SK-N-SH (cell line): ENCODE results near the gene ZCCHC2. TPM values are rescaled to one million over a fixed set of nuclear protein-coding genes. Genes with fewer than 3 reads are reported as not detected.

Source experiments
- CTCF ChIA-PET: fragments of 300-600, 350-600 bp; formaldehyde crosslinking; extraction: SDS; loops from one replicate; lab custom pipeline; 2021; lab: Yijun Ruan, JAX
- POLR2A ChIA-PET: fragments of 350-600 bp; sonication (Branson Sonifier 250); formaldehyde crosslinking; extraction: SDS; loops from one replicate; lab custom pipeline; 2020; ENCODE audit warnings: antibody characterized with exemption, inconsistent platforms; lab: Yijun Ruan, JAX
- DNase-seq: peaks from one replicate; pipeline ENCODE4 v3.0.0; 2012
- H2AFZ ChIP-seq: fragments of 200-600 bp; sonication (generic); 2 replicates; pipeline ENCODE4 v1.8.1; 2016; ENCODE audit warnings: antibody characterized with exemption, mild to moderate bottlenecking, low read depth
- H3F3A ChIP-seq: fragments of 200-600 bp; sonication (generic); replicated peaks from 2 replicates; pipeline ENCODE3; 2016; ENCODE audit warnings: antibody characterized with exemption, mild to moderate bottlenecking; ENCODE audit not compliant: insufficient read depth
- H3K27ac ChIP-seq, 2 experiments: fragments of 200-500 bp in 1 of 2; fragments of 200-600 bp in 1 of 2; sonication (Bioruptor generic) in 1 of 2; sonication (generic), shearing (Covaris generic) in 1 of 2; 2 replicates each; pipeline versions ENCODE4 v1.5.1 to v1.6.1; 2014 to 2016; ENCODE audit warnings: low read depth in 2 of 2, inconsistent platforms in 1 of 2, low read length in 1 of 2, mild to moderate bottlenecking in 1 of 2, mixed read lengths in 1 of 2
- H3K27me3 ChIP-seq: fragments of 200-600 bp; sonication (generic), shearing (Covaris generic); 2 replicates; pipeline ENCODE4 v1.6.1; 2016; ENCODE audit warnings: mixed run types; ENCODE audit not compliant: insufficient read depth
- H3K36me3 ChIP-seq, 2 experiments: fragments of 200-500 bp in 1 of 2; fragments of 200-600 bp in 1 of 2; sonication (Bioruptor generic) in 1 of 2; sonication (generic) in 1 of 2; replicated peaks in 1 of 2; 2 replicates each; pipeline versions ENCODE3 to v1.5.1; 2014 to 2016; ENCODE audit warnings: low read length in 1 of 2, mild to moderate bottlenecking in 1 of 2; ENCODE audit not compliant: insufficient read depth in 2 of 2, control insufficient read depth in 1 of 2
- H3K4me1 ChIP-seq, 2 experiments: fragments of 200-500 bp in 1 of 2; fragments of 200-600 bp in 1 of 2; sonication (Bioruptor generic) in 1 of 2; sonication (generic), shearing (Covaris generic) in 1 of 2; 2 replicates each; pipeline versions ENCODE4 v1.5.1 to v1.6.1; 2014 to 2016; ENCODE audit warnings: low read depth in 1 of 2, low read length in 1 of 2, mixed run types in 1 of 2; ENCODE audit not compliant: insufficient read depth in 2 of 2, control insufficient read depth in 1 of 2
- H3K4me2 ChIP-seq: fragments of 200-600 bp; sonication (generic), shearing (Covaris generic); 2 replicates; pipeline ENCODE4 v1.6.1; 2017; ENCODE audit warnings: mixed run types
- H3K4me3 ChIP-seq, 2 experiments: fragments of 200-500 bp in 1 of 2; fragments of 200-600 bp in 1 of 2; sonication (Bioruptor generic) in 1 of 2; sonication (generic), shearing (Covaris generic) in 1 of 2; 2 replicates each; pipeline versions ENCODE4 v1.5.1 to v1.8.1; 2014 to 2016; ENCODE audit warnings: low read depth in 2 of 2, inconsistent platforms in 1 of 2, low read length in 1 of 2, mild to moderate bottlenecking in 1 of 2, mixed read lengths in 1 of 2, moderate library complexity in 1 of 2
- H3K79me2 ChIP-seq: fragments of 200-600 bp; sonication (generic); 2 replicates; pipeline ENCODE4 v1.8.1; 2017; ENCODE audit warnings: mild to moderate bottlenecking; ENCODE audit not compliant: insufficient read depth
- H3K9ac ChIP-seq: fragments of 200-600 bp; sonication (generic); 2 replicates; pipeline ENCODE4 v1.6.1; 2017; ENCODE audit warnings: mixed run types
- H3K9me2 ChIP-seq: fragments of 200-600 bp; sonication (generic); 2 replicates; pipeline ENCODE4 v1.6.1; 2017; ENCODE audit warnings: mixed run types
- H3K9me3 ChIP-seq: fragments of 200-600 bp; sonication (generic); 2 replicates; pipeline ENCODE4 v1.6.1; 2017; ENCODE audit warnings: mixed run types, mild to moderate bottlenecking, moderate library complexity
- H4K20me1 ChIP-seq: fragments of 200-600 bp; sonication (generic); 2 replicates; pipeline ENCODE4 v1.6.1; 2017; ENCODE audit warnings: mild to moderate bottlenecking, mixed run types; ENCODE audit not compliant: insufficient read depth
- CTCF ChIP-seq: fragments of 200-600 bp; sonication (generic); IDR thresholded peaks from 2 replicates; pipeline ENCODE4 v1.6.1; 2017; ENCODE audit warnings: antibody characterized with exemption, mild to moderate bottlenecking, moderate library complexity
- ELF1 ChIP-seq: IDR thresholded peaks from 2 replicates; pipeline ENCODE4 v1.4.0; 2012
- EZH2phosphoT487 ChIP-seq: fragments of 200-600 bp; sonication (generic); IDR thresholded peaks from 2 replicates; pipeline ENCODE4 v1.6.1; 2017; ENCODE audit warnings: low read depth, mixed run types, mild to moderate bottlenecking, antibody characterized with exemption, moderate library complexity, borderline replicate concordance
- FOSL2 ChIP-seq: IDR thresholded peaks from 2 replicates; pipeline ENCODE4 v1.4.0; 2012; ENCODE audit warnings: low read depth, mild to moderate bottlenecking, moderate library complexity, borderline replicate concordance
- IRF3 ChIP-seq: fragments of 150-350 bp; IDR thresholded peaks from 2 replicates; pipeline ENCODE4 v1.6.1; 2016; ENCODE audit warnings: mild to moderate bottlenecking, low read depth, low read length
- MAX ChIP-seq: IDR thresholded peaks from 2 replicates; pipeline ENCODE4 v1.4.0; 2012; ENCODE audit warnings: low read depth
- MEF2A ChIP-seq: IDR thresholded peaks from 2 replicates; pipeline ENCODE4 v1.4.0; 2012; ENCODE audit warnings: low read depth, borderline replicate concordance
- POLR2AphosphoS5 ChIP-seq: IDR thresholded peaks from 2 replicates; pipeline ENCODE4 v1.6.1; 2012; ENCODE audit warnings: low read depth, low read length
- RAD21 ChIP-seq: IDR thresholded peaks from 2 replicates; pipeline ENCODE4 v1.6.1; 2012; ENCODE audit warnings: mild to moderate bottlenecking, low read length
- RCOR1 ChIP-seq: fragments of 150-350 bp; IDR thresholded peaks from 2 replicates; pipeline ENCODE4 v1.6.1; 2017; ENCODE audit warnings: antibody characterized with exemption, low read length
- SMC3 ChIP-seq: IDR thresholded peaks from 2 replicates; pipeline ENCODE4 v1.6.1; 2012; ENCODE audit warnings: low read depth, low read length, improper control_type of control experiment
- TAF1 ChIP-seq: IDR thresholded peaks from 2 replicates; pipeline ENCODE4 v1.6.1; 2012; ENCODE audit warnings: low read depth, mild to moderate bottlenecking, low read length, moderate library complexity, borderline replicate concordance
- TCF12 ChIP-seq: IDR thresholded peaks from 2 replicates; pipeline ENCODE4 v1.4.0; 2012
- USF1 ChIP-seq: IDR thresholded peaks from 2 replicates; pipeline ENCODE4 v1.4.0; 2012; ENCODE audit warnings: low read depth, borderline replicate concordance
- YY1 ChIP-seq: IDR thresholded peaks from 2 replicates; pipeline ENCODE4 v1.4.0; 2012; ENCODE audit warnings: low read depth, mild to moderate bottlenecking
- ZBTB33 ChIP-seq: IDR thresholded peaks from 2 replicates; pipeline ENCODE4 v1.4.0; 2012; ENCODE audit warnings: low read depth, borderline replicate concordance
- WGBS: methylation state at CpG from one replicate; pipeline ENCODE4 v1.1.6; 2017; ENCODE audit warnings: low lambda C conversion rate; 5-methylcytosine and 5-hydroxymethylcytosine counted together
- polyA plus RNA-seq, 3 experiments: library from polyadenylated mRNA; depleted of rRNA; stranded (reverse); fragments of >200 nt; gene quantifications; 2 replicates each; pipeline ENCODE4 v1.2.3, GENCODE V29; 2012

The ZCCHC2 gene
- polyA plus RNA-seq, 1 of the 3 experiments (the other 2 are of a cell fraction), result 7.3 TPM

- DNase-seq, result no peak
- Histone ChIP-seq H3K4me1 (no peaks in the 10 kb centered on the region), H3K36me3 (no peaks in the 10 kb centered on the region), H3K9me2 (no peaks in the 10 kb centered on the region), H3K79me2 (no peaks in the 10 kb centered on the region), H3K9ac (no peak overlapping the region), H3K27ac (no peak overlapping the region), H3K4me2 (no peak overlapping the region), H3F3A (no peaks in the 10 kb centered on the region), H3K4me3 (no peak overlapping the region), H3K9me3 (no peaks in the 10 kb centered on the region), H3K27me3 (no peaks in the 10 kb centered on the region), H2AFZ (no peak overlapping the region), H4K20me1 (no peaks in the 10 kb centered on the region)
- 87% methylated on average over 7 of the region's 7 CpGs for WGBS
- ChIA-PET POLR2A (no interaction called here), CTCF (interaction anchor here (1.0 kb wide), 1 partner anchor 22 kb away, joined by 3 read pairs; no protein-coding TSS in a partner anchor)
- no peak for TF ChIP-seq YY1
- TF ChIP-seq EZH2phosphoT487, result no peak
- TF ChIP-seq CTCF, result no peak
- no peak for TF ChIP-seq POLR2AphosphoS5
- no peak for TF ChIP-seq TCF12
- TF ChIP-seq ELF1, result no peak
- TF ChIP-seq IRF3, result no peak
- no peak for TF ChIP-seq ZBTB33
- no peak for TF ChIP-seq MAX
- no peak for TF ChIP-seq USF1
- TF ChIP-seq RAD21, result no peak
- TF ChIP-seq SMC3, result no peak
- TF ChIP-seq FOSL2, result no peak
- no peak for TF ChIP-seq TAF1
- no peak for TF ChIP-seq RCOR1
- no peak for TF ChIP-seq MEF2A
These were observed 24.1 kb upstream of the ZCCHC2 start for GRCh38 chr18:62498616-62499262.
